GM19395 (cell line): Measurements from ENCODE around the gene ATF3.

Source experiments
- ATAC-seq: cut with Tn5 transposase; IDR thresholded peaks from one replicate; pipeline ENCODE4 v1.9.1; 2021; ENCODE audit warnings: mild to moderate bottlenecking, moderate library complexity; ENCODE audit not compliant: unreplicated experiment

Gene ATF3

GRCh38 chr1:212586206-212587015, 22.1 kb upstream of the ATF3 start:
- peak; percentile 83 for ATAC-seq

DNA sequence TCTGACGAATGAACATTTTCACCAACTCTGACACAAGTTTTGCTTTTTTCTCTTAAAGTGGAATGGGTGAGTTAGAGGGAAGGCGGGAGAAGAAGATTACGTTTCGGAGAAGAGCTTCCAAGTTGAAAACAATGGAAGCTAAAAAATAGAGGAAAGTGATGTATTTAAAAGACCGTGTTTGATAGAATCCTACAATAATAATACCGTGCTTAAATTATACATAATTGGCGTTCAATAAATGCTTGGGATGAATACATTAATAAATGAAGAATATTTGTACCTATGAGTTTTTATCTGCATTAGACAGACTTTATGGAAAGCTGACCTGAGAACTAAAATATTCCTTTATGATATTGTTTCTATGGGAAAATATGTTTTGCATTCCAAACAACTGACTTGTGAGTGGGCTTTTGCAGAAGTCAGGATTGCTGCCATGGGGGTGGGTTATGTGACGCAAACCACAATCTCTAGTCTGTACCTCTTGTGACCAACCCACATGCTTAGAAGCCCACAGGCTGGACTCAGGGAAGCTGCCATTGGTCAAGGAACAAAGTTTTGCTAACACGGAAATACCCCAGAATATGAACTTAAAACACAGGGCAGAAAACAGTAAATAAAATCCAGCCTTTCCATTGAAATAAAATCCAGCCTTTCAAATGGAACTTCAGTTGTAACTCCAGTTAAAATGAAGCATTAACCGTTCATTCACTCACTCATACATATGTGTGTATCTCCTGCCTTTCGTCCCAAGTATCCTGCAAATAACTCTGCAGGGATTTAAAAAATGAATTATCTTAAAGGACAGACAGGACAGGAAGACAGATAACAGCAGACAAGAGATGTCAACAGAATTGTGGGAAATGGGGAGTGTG, 21.3 kb upstream of the ATF3 start:
- ATAC-seq: no peak

DNA sequence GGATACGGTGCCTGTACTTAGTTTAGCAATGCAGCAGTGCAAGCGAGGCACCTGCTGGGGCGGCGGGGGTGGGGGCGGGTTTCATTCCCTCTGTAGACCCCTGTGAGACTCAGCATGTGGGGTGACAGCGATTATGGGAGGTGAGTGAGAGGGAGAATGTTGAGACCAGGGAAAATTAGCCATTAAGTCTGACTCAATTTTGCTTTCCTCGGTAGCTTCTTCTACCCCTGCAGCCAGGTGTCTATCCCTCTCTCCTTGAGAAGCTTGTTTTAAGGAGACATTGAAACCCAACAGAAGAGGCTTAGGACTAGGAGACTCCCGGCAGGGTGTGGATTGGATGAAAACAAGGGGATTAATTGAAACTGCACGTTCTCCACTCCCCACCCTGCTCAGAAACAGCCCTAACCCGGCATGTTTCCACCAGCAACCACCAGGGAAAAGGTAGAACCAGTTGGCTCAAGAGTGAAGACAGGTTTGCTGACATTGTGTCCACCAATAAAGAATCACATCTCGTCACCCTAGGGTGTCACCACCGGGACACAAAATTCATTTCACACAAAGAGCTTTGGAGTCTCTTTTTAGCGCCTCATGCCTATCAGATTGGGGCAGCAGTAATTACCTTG, 20.6 kb upstream of the ATF3 start:
- ATAC-seq: no peak

GRCh38 chr1:212589446-212589845, 19.1 kb upstream of the ATF3 start:
- no peak for ATAC-seq

DNA sequence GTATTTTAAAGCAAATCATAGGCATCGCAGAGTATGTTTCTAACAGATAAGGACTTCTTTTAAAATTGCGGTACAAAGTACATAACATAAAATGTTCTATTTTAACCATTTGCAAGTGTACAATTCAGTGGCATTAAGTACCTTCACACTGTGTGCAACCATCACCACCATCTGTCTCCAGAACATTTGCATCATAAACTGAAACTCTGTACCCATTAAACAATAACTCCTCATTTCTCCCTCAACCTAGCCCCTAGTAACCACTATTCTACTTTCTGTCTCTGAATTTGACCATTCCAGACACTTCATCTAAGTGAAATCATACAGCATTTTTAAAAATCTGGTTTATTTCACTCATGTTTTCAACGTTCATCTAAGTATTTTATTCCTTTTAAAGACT, 16.6 kb upstream of the ATF3 start:
- ATAC-seq: no peak

- no peak for ATAC-seq
These were observed 14.7 kb upstream of the ATF3 start for GRCh38 chr1:212593821-212594251.

- ATAC-seq: no peak
These were observed 13.9 kb upstream of the ATF3 start for GRCh38 chr1:212594640-212595039.

GRCh38 chr1:212595229-212595628, 13.3 kb upstream of the ATF3 start:
- no peak for ATAC-seq

GRCh38 chr1:212595787-212596714, 12.5 kb upstream of the ATF3 start:
- peak; percentile 95 for ATAC-seq

GRCh38 chr1:212596798-212597197, 11.8 kb upstream of the ATF3 start:
- ATAC-seq: no peak

DNA sequence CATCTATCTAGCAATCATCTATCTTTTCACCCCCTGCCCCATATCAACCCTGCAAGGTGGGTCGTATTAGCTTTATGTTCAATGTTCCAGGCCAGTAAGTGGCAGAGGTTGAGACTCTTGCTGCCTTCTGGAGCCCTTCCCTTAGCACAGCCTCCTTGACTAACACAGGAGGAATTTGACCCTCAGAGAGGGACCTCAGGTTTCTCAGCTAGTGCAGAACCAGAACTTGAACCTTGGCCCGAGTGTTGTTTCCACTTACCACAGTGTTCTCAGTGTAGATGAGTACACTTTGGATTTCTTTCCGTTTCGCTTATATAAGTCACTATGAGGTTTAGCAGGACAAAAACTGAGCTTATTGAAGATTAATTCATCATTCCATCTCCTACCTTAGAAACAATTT, 11.1 kb upstream of the ATF3 start:
- no peak for ATAC-seq

- ATAC-seq: no peak
These were observed 8.3 kb upstream of the ATF3 start for GRCh38 chr1:212600071-212600915.

GRCh38 chr1:212600980-212601379, 7.6 kb upstream of the ATF3 start:
- no peak for ATAC-seq

DNA sequence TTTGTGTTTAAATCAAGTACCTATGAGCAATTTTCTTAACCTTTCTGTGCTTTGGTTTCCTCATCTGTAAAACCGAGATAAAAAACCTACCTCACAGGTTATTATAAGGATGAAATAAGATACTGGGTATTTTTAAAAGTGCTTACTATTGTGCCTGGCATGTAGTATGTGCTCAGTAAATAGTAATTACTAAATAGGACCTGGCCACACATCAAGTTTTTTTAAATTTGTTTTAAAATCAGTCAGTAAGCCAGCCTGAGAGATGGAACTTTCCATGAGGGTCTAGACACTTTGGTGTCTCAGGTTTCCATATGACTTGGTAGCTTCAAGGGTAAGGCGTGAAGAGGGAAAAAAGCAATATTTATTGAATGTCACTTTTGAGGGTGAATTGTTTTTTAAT, 7.0 kb upstream of the ATF3 start:
- no peak for ATAC-seq

GRCh38 chr1:212605441-212606394, 2.8 kb upstream of the ATF3 start:
- no peak for ATAC-seq

DNA sequence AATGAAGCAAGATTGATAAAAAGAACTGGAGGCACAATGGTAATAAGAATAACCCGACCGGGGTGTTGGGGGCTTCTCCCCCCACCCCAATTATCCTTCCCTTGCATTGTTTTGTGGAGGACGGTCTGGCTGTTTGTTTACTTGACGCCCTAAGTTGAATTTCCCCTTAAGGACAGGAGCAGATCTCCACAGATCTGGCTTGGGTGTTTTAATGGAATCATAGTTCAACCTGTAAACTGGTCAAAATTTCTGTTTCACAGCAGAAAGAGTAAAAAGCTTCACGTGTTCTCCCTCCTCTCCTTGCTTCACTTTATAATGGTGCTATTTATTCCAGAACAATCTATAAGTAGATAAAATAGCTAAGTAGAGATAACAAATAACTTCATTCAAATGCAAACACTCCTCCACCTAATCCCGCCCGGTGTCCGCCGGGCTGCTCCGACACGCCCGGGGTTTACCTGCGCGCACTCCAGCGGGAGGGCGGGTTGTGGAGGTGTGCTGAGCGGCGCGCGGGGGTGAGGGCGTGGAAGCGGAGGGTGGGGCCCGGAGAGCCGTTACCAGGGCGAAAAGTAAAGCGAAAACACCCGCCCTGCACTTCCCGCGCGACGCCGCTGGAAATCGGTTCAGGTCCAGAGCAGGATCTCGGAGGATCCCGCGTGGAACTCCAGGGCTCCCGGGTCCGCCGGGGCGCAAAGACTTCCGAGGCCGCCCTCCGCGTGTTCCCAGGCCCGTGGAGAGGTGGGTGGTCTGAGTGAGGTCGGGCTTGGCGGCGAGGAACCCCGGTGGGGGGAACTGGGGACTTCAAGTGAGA, 2.0 kb upstream of the ATF3 start:
- ATAC-seq: no peak

GRCh38 chr1:212607206-212607912, 1.2 kb upstream of the ATF3 start:
- ATAC-seq: no peak
